ENCODE measurements around the gene FAM153A. TPM values are rescaled to one million over a fixed set of nuclear protein-coding genes. Genes with fewer than 3 reads are reported as not detected.
"Not testable (repeated sequence)": the region's sequence is repeated elsewhere in the genome, so short reads cannot be mapped to it uniquely, and the experiment has no call there.

Gene FAM153A
- total RNA-seq, 1 donor from 2014 or later, result not detected

GRCh38 chr5:177719989-177720388, 62.7 kb downstream of the FAM153A start:
- not testable (repeated sequence) for H3K27me3 Mint-ChIP-seq (ENCODE audit: unreplicated experiment); H3K9me3 Mint-ChIP-seq (ENCODE audit: unreplicated experiment); H3K4me3 Mint-ChIP-seq (ENCODE audit: unreplicated experiment); H3K4me1 Mint-ChIP-seq (ENCODE audit: low read depth, unreplicated experiment); H3K27ac Mint-ChIP-seq (ENCODE audit: unreplicated experiment); H3K36me3 Mint-ChIP-seq (ENCODE audit: unreplicated experiment); DNase-seq

DNA sequence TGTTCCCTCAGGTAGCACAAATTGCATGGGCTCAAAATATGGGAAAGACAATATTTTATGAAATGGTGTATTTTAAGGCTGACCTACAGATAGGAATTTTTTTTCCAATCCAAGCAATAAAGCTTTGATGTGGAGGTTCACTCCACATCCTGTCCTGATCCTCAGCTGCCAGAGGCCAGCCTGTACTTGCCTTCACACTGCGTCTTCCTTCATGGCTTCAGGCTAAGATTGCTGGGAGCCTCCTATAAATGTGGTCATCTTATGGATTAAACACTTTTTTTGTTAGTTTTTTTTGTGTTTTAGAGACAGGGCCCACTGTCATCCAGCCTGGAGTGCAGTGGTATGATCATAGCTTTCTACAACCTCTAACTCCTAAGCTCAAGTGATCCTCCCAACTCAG, 67.3 kb downstream of the FAM153A start:
- not testable (repeated sequence) for H3K27me3 Mint-ChIP-seq (ENCODE audit: unreplicated experiment); H3K9me3 Mint-ChIP-seq (ENCODE audit: unreplicated experiment); H3K27ac Mint-ChIP-seq (ENCODE audit: unreplicated experiment); H3K36me3 Mint-ChIP-seq (ENCODE audit: unreplicated experiment); DNase-seq; H3K4me3 Mint-ChIP-seq (ENCODE audit: unreplicated experiment); H3K4me1 Mint-ChIP-seq (ENCODE audit: low read depth, unreplicated experiment)

DNA sequence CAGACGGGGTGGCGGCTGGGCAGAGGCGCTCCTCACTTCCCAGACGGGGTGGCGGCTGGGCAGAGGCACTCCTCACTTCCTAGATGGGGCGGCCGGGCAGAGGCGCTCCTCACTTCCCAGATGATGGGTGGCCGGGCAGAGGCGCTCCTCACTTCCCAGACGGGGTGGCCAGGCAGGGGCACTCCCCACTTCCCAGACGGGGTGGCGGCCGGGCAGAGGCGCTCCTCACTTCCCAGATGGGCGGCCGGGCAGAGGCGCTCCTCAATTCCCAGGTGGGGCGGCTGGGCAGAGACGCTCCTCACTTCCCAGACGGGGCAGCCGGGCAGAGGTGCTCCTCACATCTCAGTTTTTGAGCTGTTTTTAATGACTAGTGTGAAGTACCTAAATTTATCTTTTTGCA, 86.6 kb downstream of the FAM153A start:
- H3K27me3 Mint-ChIP-seq (ENCODE audit: unreplicated experiment); DNase-seq; H3K4me1 Mint-ChIP-seq (ENCODE audit: low read depth, unreplicated experiment); H3K36me3 Mint-ChIP-seq (ENCODE audit: unreplicated experiment); H3K9me3 Mint-ChIP-seq (ENCODE audit: unreplicated experiment); H3K4me3 Mint-ChIP-seq (ENCODE audit: unreplicated experiment); H3K27ac Mint-ChIP-seq (ENCODE audit: unreplicated experiment): not testable (repeated sequence)

DNA sequence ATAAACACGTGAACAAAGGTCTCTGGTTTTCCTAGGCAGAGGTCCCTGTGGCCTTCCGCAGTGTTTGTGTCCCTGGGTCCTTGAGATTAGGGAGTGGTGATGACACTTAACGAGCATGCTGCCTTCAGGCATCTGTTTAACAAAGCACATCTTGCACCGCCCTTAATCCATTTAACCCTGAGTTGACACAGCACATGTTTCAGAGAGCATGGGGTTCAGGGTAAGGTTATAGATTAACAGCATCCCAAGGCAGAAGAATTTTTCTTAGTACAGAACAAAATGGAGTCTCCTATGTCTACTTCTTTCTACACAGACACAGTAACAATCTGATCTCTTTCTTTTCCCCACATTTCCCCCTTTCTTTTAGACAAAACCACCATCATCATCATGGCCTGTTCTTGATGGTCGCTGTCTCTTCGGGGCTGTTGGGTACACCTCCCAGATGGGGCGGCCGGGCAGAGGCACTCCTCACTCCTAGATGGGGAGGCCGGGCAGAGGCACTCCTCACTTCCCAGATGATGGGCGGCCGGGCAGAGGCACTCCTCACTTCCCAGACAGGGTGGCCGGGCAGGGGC, 87.3 kb downstream of the FAM153A start:
- DNase-seq; H3K4me3 Mint-ChIP-seq (ENCODE audit: unreplicated experiment); H3K27me3 Mint-ChIP-seq (ENCODE audit: unreplicated experiment); H3K9me3 Mint-ChIP-seq (ENCODE audit: unreplicated experiment); H3K27ac Mint-ChIP-seq (ENCODE audit: unreplicated experiment); H3K4me1 Mint-ChIP-seq (ENCODE audit: low read depth, unreplicated experiment); H3K36me3 Mint-ChIP-seq (ENCODE audit: unreplicated experiment): not testable (repeated sequence)

- not testable (repeated sequence) for H3K36me3 Mint-ChIP-seq (ENCODE audit: unreplicated experiment); H3K9me3 Mint-ChIP-seq (ENCODE audit: unreplicated experiment); H3K4me3 Mint-ChIP-seq (ENCODE audit: unreplicated experiment); H3K27me3 Mint-ChIP-seq (ENCODE audit: unreplicated experiment); DNase-seq; H3K27ac Mint-ChIP-seq (ENCODE audit: unreplicated experiment); H3K4me1 Mint-ChIP-seq (ENCODE audit: low read depth, unreplicated experiment)
These were observed 88.2 kb downstream of the FAM153A start for GRCh38 chr5:177694518-177694835.

GRCh38 chr5:177693671-177694517, 88.8 kb downstream of the FAM153A start:
- not testable (repeated sequence) for H3K27me3 Mint-ChIP-seq (ENCODE audit: unreplicated experiment); H3K36me3 Mint-ChIP-seq (ENCODE audit: unreplicated experiment); H3K4me1 Mint-ChIP-seq (ENCODE audit: low read depth, unreplicated experiment); DNase-seq; H3K4me3 Mint-ChIP-seq (ENCODE audit: unreplicated experiment); H3K27ac Mint-ChIP-seq (ENCODE audit: unreplicated experiment); H3K9me3 Mint-ChIP-seq (ENCODE audit: unreplicated experiment)

GRCh38 chr5:177692969-177693368, 89.7 kb downstream of the FAM153A start:
- H3K4me1 Mint-ChIP-seq (ENCODE audit: low read depth, unreplicated experiment); H3K27me3 Mint-ChIP-seq (ENCODE audit: unreplicated experiment); H3K36me3 Mint-ChIP-seq (ENCODE audit: unreplicated experiment); DNase-seq; H3K4me3 Mint-ChIP-seq (ENCODE audit: unreplicated experiment); H3K27ac Mint-ChIP-seq (ENCODE audit: unreplicated experiment); H3K9me3 Mint-ChIP-seq (ENCODE audit: unreplicated experiment): not testable (repeated sequence)

DNA sequence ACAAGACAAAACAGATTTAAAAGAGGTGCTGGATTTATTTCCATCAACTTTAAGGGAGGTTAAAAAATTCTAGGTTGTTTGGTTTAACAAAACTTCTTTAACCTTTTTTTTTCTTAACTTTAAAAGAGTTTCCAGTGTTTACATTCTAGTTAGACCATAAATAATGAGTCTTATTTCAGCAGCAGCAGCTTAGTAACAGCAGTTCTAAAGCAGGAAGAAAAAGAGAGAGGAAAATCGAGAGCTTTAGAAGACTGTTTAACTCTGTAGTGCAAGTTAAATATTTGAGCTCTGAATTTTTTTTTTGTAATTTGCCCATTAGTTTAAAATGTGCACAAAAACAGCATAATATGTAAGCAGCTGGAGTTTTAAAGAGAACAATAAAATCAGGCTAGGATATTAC, 90.2 kb downstream of the FAM153A start:
- H3K9me3 Mint-ChIP-seq (ENCODE audit: unreplicated experiment); H3K4me3 Mint-ChIP-seq (ENCODE audit: unreplicated experiment); H3K4me1 Mint-ChIP-seq (ENCODE audit: low read depth, unreplicated experiment); H3K36me3 Mint-ChIP-seq (ENCODE audit: unreplicated experiment); DNase-seq; H3K27me3 Mint-ChIP-seq (ENCODE audit: unreplicated experiment); H3K27ac Mint-ChIP-seq (ENCODE audit: unreplicated experiment): not testable (repeated sequence)

DNA sequence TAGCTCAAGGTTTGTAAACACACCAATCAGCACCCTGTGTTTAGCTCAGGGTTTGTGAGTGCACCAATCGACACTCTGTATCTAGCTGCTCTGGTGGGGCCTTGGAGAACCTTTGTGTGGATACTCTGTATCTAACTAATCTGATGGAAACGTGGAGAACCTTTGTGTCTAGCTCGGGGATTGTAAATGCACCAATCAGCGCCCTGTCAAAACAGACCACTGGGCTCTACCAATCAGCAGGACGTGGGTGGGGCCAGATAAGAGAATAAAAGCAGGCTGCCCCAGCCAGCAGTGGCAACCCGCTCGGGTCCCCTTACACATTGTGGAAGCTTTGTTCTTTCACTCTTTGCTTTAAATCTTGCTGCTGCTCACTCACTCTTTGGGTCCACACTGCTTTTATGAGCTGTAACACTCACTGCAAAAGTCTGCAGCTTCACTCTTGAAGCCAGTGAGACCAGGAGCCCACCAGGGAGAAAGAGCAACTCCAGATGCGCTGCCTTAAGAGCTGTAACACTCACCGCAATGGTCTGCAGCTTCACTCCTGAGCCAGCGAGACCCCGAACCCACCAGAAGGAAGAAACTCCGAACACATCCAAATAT, 93.6 kb downstream of the FAM153A start:
- not testable (repeated sequence) for H3K9me3 Mint-ChIP-seq (ENCODE audit: unreplicated experiment); H3K27ac Mint-ChIP-seq (ENCODE audit: unreplicated experiment); H3K4me1 Mint-ChIP-seq (ENCODE audit: low read depth, unreplicated experiment); H3K4me3 Mint-ChIP-seq (ENCODE audit: unreplicated experiment); H3K27me3 Mint-ChIP-seq (ENCODE audit: unreplicated experiment); H3K36me3 Mint-ChIP-seq (ENCODE audit: unreplicated experiment); DNase-seq

GRCh38 chr5:177688091-177688490, 94.6 kb downstream of the FAM153A start:
- not testable (repeated sequence) for H3K36me3 Mint-ChIP-seq (ENCODE audit: unreplicated experiment); H3K27ac Mint-ChIP-seq (ENCODE audit: unreplicated experiment); H3K27me3 Mint-ChIP-seq (ENCODE audit: unreplicated experiment); H3K4me3 Mint-ChIP-seq (ENCODE audit: unreplicated experiment); H3K9me3 Mint-ChIP-seq (ENCODE audit: unreplicated experiment); H3K4me1 Mint-ChIP-seq (ENCODE audit: low read depth, unreplicated experiment); DNase-seq

GRCh38 chr5:177681920-177682319, 100.8 kb downstream of the FAM153A start:
- not testable (repeated sequence) for H3K27ac Mint-ChIP-seq (ENCODE audit: unreplicated experiment); DNase-seq; H3K9me3 Mint-ChIP-seq (ENCODE audit: unreplicated experiment); H3K4me1 Mint-ChIP-seq (ENCODE audit: low read depth, unreplicated experiment); H3K36me3 Mint-ChIP-seq (ENCODE audit: unreplicated experiment); H3K4me3 Mint-ChIP-seq (ENCODE audit: unreplicated experiment); H3K27me3 Mint-ChIP-seq (ENCODE audit: unreplicated experiment)
